Gastroesophageal sphincter (tissue), 3 donors: ENCODE results near the gene C15orf39.

ENCODE experiments used
- EP300 ChIP-seq: sonication (generic); formaldehyde crosslinking; IDR thresholded peaks from one replicate; pipeline ENCODE4 v1.6.1; 2017; ENCODE audit warnings: antibody characterized with exemption, mild to moderate bottlenecking
- TF ChIP-seq, protein P1 (sequence below), 4 experiments: fragments of 200-600 bp in 2 of 4; fragments of 450-650 bp in 2 of 4; sonication (generic) in 1 of 4; IDR thresholded peaks; one replicate each; pipeline ENCODE4 v1.5.1; 2017 to 2019; ENCODE audit warnings: antibody characterized with exemption in 4 of 4, mild to moderate bottlenecking in 2 of 4, moderate library complexity in 2 of 4

DNA sequence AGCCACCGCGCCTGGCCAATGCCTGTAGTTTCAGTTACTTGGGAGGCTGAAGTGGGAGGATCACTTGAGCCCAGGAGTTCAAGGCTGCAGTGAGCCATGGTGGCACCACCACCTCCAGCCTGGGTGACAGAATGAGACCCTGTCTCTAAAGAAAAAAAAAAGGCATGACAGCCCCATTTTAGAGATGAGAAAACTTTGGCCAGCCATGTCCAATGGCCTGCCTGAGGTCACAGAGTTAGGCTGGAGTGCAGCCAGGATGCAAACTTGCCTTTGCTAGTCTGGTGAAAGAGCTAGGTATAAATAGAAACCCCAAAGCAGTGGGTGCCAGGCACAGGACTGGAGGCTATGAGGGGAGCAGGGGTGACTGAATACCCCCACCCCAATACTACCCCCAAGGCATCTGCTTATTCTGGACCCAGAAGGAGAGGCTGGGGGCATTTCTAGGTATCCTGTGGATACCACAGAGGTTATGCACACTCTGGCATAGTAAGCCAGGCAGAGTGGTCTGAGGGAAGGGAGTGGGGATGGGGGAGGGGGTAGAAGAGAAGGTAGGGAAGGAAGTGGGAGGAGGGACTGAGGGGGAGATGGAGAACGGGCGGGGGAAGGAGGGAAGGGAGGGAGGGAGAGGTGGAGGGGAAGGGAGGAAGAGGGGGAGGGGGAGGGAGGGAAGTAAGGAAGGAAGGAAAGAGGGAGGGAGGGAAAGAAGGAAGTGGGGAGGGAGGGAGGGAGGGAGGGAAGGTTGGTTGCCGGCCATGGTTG lies 16.2 kb upstream of the C15orf39 start:
- TF ChIP-seq, protein P1, sequence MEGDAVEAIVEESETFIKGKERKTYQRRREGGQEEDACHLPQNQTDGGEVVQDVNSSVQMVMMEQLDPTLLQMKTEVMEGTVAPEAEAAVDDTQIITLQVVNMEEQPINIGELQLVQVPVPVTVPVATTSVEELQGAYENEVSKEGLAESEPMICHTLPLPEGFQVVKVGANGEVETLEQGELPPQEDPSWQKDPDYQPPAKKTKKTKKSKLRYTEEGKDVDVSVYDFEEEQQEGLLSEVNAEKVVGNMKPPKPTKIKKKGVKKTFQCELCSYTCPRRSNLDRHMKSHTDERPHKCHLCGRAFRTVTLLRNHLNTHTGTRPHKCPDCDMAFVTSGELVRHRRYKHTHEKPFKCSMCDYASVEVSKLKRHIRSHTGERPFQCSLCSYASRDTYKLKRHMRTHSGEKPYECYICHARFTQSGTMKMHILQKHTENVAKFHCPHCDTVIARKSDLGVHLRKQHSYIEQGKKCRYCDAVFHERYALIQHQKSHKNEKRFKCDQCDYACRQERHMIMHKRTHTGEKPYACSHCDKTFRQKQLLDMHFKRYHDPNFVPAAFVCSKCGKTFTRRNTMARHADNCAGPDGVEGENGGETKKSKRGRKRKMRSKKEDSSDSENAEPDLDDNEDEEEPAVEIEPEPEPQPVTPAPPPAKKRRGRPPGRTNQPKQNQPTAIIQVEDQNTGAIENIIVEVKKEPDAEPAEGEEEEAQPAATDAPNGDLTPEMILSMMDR (IDR thresholded peaks at IDR 0.05): no peak
- TF ChIP-seq EP300: no peak
